RWPE2 (cell line): Measurements from ENCODE around the gene VIPR1.

Source experiments
- ATAC-seq: fragments of 200-7000 bp; cut with Tn5 transposase; 3 replicates; pipeline ENCODE4 v1.9.1; 2021; ENCODE audit warnings: low read depth
- DNase-seq: peaks from one replicate; pipeline ENCODE4 v3.0.0-alpha.2; 2020; ENCODE audit warnings: low spot score
- H3K27ac ChIP-seq: fragments of 450-650 bp; 2 replicates; pipeline ENCODE4 v1.5.1; 2017; ENCODE audit warnings: mild to moderate bottlenecking; ENCODE audit not compliant: poor library complexity, severe bottlenecking
- H3K27me3 ChIP-seq: fragments of 250-450 bp; sonication (Bioruptor Pico); 2 replicates; pipeline ENCODE4 v1.5.1; 2021; ENCODE audit warnings: mild to moderate bottlenecking, moderate library complexity; ENCODE audit not compliant: insufficient read depth, poor library complexity, severe bottlenecking
- H3K36me3 ChIP-seq: fragments of 250-450 bp; sonication (Bioruptor Pico); 2 replicates; pipeline ENCODE4 v1.5.1; 2020; ENCODE audit warnings: low read depth, mild to moderate bottlenecking, moderate library complexity
- H3K4me1 ChIP-seq: fragments of 250-450 bp; sonication (Bioruptor Pico); 2 replicates; pipeline ENCODE4 v1.5.1; 2021; ENCODE audit warnings: mild to moderate bottlenecking, moderate library complexity; ENCODE audit not compliant: insufficient read depth, poor library complexity, severe bottlenecking
- H3K4me3 ChIP-seq: fragments of 250-450 bp; sonication (Bioruptor Pico); 2 replicates; pipeline ENCODE4 v1.5.1; 2021; ENCODE audit warnings: mild to moderate bottlenecking, moderate library complexity; ENCODE audit not compliant: severe bottlenecking
- H3K9me3 ChIP-seq: fragments of 250-450 bp; sonication (Bioruptor Pico); 2 replicates; pipeline ENCODE4 v1.5.1; 2021; ENCODE audit warnings: mild to moderate bottlenecking, moderate library complexity; ENCODE audit not compliant: severe bottlenecking
- TF ChIP-seq, protein P1 (sequence below): fragments of 450-650 bp; IDR thresholded peaks from one replicate; pipeline ENCODE4 v1.5.1; 2017; ENCODE audit warnings: mild to moderate bottlenecking, moderate library complexity; ENCODE audit not compliant: poor library complexity, severe bottlenecking

Gene VIPR1

DNA sequence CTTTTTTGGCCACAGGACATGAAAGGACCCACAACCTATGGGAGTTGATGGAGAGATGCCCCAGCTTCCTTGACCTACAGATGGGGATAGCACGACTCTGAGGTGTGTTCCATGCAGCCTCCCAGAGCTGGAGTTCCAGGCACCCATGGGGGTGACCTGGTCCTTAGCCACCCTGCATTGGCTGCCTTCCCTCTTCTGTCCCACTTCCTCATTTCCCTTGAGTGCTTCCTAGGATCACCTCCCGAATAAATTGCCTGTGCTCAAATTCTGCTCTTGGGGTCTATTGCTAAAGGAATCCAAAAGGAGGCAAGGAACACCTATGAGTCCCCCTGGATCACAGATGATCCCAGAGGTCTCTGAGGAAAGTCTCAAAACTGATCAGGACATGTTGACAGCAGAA, 24.7 kb upstream of the VIPR1 start:
- no peaks in the 10 kb centered on the region for H3K36me3 ChIP-seq
- no peak for ATAC-seq
- no peak overlapping the region for H3K4me3 ChIP-seq
- DNase-seq = no peak
- no peak overlapping the region for H3K27ac ChIP-seq
- H3K27me3 ChIP-seq = no peaks in the 10 kb centered on the region
- H3K4me1 ChIP-seq = peaks cover 2% of the 10 kb centered on the region
- TF ChIP-seq, protein P1, sequence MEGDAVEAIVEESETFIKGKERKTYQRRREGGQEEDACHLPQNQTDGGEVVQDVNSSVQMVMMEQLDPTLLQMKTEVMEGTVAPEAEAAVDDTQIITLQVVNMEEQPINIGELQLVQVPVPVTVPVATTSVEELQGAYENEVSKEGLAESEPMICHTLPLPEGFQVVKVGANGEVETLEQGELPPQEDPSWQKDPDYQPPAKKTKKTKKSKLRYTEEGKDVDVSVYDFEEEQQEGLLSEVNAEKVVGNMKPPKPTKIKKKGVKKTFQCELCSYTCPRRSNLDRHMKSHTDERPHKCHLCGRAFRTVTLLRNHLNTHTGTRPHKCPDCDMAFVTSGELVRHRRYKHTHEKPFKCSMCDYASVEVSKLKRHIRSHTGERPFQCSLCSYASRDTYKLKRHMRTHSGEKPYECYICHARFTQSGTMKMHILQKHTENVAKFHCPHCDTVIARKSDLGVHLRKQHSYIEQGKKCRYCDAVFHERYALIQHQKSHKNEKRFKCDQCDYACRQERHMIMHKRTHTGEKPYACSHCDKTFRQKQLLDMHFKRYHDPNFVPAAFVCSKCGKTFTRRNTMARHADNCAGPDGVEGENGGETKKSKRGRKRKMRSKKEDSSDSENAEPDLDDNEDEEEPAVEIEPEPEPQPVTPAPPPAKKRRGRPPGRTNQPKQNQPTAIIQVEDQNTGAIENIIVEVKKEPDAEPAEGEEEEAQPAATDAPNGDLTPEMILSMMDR = no peak
- H3K9me3 ChIP-seq = peaks cover 5% of the 10 kb centered on the region

GRCh38 chr3:42478830-42479229, 23.6 kb upstream of the VIPR1 start:
- DNase-seq (no peak), ATAC-seq (no peak)
- H3K27me3 ChIP-seq = no peaks in the 10 kb centered on the region
- H3K4me3 ChIP-seq = no peak overlapping the region
- no peaks in the 10 kb centered on the region for H3K36me3 ChIP-seq
- H3K4me1 ChIP-seq = no peaks in the 10 kb centered on the region
- H3K27ac ChIP-seq = no peak overlapping the region
- H3K9me3 ChIP-seq = peaks cover 5% of the 10 kb centered on the region
- TF ChIP-seq, protein P1 = no peak

GRCh38 chr3:42486814-42487565, 15.5 kb upstream of the VIPR1 start:
- no peak for ATAC-seq
- TF ChIP-seq, protein P1 = no peak
- DNase-seq = no peak
- no peak overlapping the region for H3K4me3 ChIP-seq
- peaks cover 2% of the 10 kb centered on the region for H3K9me3 ChIP-seq
- H3K4me1 ChIP-seq = peaks cover 11% of the 10 kb centered on the region
- H3K27ac ChIP-seq = no peak overlapping the region
- H3K27me3 ChIP-seq = no peaks in the 10 kb centered on the region
- H3K36me3 ChIP-seq = no peaks in the 10 kb centered on the region

GRCh38 chr3:42488687-42489086, 13.8 kb upstream of the VIPR1 start:
- Histone ChIP-seq H3K27me3 (no peaks in the 10 kb centered on the region), H3K27ac (no peak overlapping the region), H3K4me3 (no peak overlapping the region), H3K36me3 (no peaks in the 10 kb centered on the region), H3K4me1 (peaks cover 11% of the 10 kb centered on the region), H3K9me3 (no peaks in the 10 kb centered on the region)
- ATAC-seq (no peak), DNase-seq (no peak)
- TF ChIP-seq, protein P1 = no peak
